Measurements from ENCODE around the gene GLI3.
"Not testable (repeated sequence)": the region's sequence is repeated elsewhere in the genome, so short reads cannot be mapped to it uniquely, and the experiment has no call there.

GLI3 gene

DNA sequence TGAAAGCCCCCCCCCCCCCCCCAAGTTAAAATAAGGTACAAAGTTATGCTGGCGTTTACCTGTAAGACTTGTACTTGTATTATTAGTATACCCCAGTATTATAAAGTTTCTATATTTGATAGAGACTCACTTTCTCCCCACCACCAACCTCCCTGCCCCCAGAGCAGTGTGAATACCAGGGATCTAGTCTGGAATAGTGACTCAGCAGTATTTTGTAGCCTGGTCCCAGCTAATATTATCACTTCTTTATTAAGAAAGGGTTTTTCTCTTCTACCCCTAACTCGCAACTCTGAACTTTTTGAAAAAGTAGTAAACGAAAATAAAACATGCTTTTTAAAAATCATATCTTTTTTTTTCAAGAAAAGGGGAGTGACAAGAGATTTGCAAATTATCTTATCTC, 26.7 kb downstream of the GLI3 start:
- DNase-seq = no peak

DNA sequence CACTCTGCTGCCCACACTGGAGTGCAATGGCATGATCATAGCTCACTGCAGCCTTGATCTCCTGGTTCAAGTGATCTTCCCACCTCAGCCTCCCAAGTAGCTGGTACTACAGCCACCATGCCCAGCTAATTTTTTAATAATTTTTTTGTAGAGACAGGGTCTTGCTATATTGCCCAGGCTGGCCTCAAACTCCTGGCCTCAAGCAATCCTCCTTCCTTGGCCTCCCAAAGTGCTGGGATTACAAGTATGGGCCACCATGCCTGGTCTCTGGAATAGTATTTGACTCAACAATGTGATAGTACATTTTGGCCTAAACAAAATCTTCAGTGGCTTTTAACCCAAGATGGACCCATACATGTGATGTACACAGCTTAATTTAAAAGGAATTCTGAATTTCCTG, 27.9 kb downstream of the GLI3 start:
- not testable (repeated sequence) for DNase-seq

DNA sequence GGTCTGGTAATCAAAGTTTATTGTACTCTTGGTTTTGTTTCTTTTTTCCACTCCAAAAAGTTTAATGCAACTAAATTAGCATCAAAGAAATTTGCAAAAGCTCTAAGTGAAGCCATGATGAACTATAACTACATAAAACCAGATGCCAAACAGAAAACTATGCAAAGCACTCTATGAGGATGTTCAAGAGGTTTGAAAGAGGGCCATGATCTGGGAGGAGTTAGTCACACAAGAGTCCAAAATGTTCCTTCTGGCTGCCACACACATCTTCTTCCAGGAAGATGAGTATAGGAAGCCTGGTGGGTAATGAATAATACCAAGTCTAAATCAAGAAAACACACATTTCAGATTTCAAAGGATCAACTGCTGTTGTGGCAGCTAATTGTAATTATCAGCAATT, 28.4 kb downstream of the GLI3 start:
- no peak for DNase-seq

DNA sequence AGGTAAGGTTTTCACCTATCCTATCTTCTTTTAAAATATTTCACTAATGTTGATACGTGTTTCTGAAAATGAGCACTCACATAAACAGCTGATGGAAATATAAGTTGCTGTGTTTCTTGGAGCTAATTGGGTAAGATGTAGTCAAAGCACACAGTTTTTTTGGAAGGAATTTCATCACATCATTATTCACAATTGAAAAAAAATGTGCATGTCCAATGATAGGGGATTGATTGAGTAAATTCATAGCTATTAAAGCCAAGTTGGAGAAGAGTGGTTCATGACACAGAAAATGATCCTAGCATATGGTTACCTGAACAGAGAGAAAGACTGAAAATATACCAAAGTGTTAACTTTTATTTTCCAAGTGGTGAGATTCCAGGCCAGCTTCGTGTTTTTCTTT, 29.6 kb downstream of the GLI3 start:
- no peak for DNase-seq

DNA sequence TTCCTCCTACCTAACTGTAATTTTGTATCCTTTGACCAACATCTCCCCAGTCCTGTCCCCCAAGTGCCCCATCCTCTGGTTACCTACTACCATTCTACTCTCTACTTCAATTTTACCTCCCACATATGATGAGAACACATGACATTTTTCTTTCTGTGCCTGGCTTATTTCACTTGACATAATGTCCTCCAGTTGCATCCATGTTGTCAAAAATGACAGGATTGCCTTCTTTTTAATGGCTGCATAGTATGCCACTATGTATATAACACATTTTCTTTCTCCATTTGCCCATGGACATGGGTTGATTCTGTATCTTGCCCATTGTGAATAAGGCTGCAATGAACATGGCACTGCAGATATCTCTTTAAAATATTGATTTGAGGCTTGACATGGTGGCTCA, 33.7 kb downstream of the GLI3 start:
- no peak for DNase-seq

DNA sequence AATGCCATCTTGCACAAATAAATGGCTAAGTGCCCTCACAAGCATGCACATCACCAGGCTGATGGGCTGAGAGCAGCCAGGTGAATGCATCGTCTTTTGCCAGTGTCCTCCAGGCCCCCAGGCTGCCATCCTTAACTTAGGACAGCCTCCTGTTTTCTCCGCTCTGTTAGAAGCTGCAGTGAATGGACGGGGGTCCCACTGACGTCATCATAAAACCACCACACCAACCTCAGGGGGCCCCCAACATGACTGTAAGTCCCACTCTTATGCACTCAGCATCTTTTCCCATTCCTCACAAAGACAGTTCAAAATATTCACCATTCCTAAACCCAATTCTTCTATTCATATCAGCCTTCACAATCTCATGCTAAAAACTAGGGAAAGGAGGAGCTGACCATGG, 34.4 kb downstream of the GLI3 start:
- no peak for DNase-seq

DNA sequence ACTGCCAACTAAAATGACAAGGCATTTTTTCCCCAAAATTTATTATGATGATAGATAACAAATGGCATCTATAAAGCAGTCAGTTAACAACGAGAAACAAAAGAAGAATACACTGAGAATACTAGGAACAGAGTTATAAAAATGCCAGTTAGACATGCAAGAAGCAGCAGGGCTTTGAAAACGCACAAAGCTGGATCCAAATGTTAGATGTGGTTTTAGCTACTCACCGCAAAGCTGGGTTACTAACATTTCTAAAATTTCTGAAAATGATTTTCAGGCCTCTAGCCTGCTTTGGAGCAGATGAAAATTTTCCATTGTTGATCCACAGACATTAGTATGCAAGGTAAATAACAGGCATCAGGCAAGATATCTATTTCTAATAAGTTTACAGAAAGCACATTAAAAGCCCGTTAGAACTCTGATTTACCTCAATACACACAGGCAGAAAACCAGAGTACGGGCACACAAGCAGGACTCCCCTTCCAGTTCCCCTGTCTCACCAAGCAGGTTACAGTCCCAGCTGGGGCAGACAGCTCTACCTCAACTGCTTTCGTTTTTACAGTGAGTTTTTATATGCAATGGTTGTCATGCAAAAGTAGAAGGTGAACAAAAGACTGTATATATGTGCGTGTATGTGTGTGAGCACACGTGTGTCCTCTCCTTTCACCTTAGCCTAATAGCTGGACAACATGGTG, 37.9 kb downstream of the GLI3 start:
- no peak for DNase-seq

DNA sequence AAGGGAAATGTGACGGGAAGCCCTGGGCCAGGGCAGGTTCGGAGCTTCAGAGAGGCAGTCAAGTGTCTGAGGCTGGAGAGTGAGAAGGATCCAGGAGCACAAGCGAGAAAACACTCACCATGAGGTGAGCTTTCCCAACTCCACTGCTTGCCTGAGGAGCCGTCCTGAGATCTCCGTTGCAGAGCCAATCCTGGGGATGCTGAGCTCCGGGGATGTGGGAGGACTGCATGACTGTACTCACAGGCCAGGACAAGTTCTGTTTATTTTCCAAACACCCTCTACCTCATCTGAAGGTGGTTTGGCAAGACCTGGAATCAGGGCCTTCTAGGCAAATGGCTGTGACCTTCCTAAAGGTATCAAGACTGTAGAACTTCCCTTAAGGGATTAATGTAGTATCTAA, 38.7 kb downstream of the GLI3 start:
- DNase-seq = no peak

DNA sequence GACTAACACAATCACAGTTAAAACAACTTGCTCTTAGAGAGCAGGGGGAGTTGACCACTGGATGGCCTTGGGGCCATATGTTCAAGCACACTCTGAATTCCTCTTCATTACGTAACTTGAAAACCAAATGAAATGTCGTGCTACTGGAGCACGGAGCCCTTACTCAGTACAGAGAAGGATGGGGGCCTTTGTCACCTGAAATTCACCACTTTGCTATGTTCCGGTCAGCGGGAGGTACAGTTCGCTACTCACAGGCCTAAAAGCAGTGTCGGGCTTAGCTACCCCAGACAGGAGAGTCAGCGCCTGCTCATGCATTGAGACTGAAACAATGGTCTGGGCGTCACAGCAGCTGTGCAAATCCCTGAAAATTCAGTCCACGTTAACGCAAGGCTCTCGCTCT, 39.6 kb downstream of the GLI3 start:
- DNase-seq = no peak

DNA sequence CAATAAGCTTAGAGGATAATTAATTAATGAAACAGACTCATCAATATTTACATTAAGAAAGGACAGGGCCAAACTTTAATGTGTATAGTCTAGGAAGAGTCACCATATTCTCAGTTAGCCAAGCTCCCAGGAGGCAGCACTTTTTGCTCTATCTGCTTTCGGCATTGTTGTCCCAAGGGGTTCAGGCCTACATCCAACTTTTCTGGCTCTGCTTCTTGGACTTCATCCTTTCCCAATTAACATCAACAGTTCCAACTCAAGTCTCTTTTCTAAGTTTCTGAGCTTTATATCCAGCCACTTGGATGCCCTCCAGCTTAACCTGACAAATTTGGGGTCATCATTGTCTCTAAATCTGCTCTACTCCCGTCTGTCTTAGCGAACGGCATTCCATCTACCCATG, 42.8 kb downstream of the GLI3 start:
- DNase-seq = no peak

DNA sequence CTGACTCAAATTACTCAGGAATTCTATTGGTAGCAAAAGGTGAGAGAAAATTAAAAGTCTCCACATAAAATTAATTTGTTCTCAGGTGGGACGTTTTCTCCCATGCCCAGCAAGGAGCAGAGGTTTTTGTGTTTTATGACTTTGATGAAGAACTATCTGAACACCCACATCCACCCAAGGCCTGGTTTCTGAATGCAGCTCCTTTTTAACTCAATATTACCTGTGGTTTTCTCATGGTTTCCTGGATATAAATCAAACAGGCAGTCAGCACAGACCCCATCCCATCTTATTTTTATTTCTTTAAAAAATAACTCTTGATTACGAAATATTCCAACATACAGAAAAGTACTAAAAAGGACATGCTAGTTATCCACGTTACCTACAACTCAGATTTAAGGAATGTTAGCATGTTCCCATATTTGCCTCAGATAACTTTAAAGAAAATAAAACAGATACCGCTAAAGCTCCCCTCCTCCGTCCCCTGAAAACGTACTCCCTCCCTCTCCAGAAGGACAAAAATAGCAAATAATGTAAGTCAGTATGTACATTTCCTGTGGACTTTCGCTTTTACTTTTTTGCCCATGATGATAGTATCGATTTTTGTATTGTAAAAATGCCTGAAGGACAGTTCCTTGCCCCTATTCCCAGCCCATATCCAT, 43.4 kb downstream of the GLI3 start:
- no peak for DNase-seq

DNA sequence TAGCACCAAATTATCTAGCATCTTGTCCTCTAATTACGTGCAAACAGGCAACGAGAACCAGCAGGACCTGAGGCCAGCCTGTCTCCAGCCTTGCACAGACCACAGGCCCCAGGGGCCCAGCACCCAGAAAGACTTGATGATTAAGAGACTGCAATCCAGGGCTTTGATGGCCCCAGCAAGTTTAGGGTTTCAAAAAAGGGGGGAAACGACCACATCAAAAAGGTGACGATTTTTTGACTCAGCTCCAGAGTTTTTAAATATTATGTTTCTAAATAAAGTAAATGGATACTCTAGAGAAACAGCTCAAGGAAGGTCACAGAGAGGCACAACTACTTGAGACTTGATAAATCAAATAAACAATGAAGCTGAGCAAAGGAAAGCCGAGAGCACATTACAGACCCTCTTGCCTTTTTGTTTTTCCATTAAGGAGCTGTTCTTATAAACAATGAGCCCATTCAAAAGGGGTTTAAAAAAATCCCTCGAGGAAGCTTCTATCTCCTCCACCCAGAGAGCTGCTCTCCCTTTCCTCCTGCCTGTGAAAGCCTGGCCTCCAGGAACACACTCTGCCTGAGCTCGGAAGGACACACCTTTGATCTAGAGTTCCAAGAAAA, 44.1 kb downstream of the GLI3 start:
- no peak for DNase-seq

DNA sequence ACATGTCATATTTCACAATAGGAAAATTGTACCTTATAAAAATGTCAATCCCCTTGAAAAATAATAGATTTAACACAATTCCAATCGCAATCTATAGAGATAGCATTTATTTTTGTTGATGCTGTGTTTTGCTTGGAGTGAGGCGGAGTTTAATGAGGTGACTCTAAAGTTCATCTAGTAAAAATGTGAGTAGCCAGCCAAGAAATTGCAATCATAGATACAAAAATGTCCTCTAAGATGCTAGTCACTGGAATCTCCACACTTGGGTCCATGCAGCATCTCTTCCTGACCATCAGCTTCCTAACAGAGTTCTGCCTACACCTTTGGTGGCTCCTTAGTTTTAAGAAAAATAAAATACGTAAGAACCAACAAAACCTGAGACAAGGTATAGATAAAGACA, 44.9 kb downstream of the GLI3 start:
- no peak for DNase-seq

DNA sequence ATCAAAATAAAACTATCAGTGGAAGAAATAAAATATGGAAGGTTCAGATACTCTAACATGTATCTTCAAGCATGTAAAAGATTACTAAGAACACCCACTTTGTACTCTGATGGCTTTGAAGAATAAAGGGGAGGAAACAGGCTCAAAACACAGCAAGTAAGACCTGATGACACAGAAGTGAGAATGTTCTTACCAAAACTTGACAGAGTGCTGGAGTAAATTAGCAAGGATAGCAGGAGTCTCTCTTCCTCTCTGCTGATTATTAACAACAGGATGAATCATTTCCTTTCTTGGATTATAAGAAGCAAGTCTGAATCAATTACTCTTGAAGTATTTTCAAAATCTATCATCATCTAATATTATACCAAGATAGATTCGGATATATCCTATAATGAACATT, 47.5 kb downstream of the GLI3 start:
- no peak for DNase-seq

DNA sequence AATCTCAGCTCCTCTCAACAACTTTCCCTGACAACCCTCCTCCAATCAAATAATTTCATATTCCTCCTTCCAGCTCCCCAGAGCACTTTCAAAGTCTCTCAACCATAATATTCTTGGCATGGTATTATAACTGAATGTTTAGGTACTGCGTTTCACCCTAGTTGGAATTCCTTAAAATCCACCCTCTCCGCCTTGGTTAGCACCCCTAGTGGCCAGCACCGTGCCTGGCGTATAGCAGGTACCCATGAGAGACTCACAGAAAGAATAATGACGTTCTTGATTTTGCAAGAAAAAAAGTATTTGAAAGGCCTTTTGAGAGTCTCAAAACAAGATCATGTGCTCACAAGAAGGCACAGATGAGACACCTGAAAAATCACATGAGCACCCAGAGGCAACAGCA, 50.9 kb downstream of the GLI3 start:
- no peak for DNase-seq

DNA sequence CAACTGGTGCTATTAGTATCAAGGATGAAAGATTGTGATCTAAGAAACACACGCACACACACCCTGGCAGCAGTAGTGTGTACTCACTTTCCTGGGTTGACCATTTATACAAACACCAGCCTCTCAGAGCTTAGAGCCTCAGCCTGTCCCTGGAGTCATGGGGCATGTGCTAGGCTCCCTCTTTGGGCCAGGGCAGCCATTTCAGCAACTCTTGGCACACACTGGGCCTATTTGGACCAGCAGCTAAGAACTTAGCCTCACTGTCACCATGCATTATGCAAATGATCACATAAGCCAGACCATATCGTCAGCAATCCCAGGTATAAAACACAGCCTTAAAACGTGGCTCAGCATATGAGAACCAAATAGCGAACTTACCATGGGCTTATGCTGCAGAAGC, 51.3 kb downstream of the GLI3 start:
- no peak for DNase-seq

DNA sequence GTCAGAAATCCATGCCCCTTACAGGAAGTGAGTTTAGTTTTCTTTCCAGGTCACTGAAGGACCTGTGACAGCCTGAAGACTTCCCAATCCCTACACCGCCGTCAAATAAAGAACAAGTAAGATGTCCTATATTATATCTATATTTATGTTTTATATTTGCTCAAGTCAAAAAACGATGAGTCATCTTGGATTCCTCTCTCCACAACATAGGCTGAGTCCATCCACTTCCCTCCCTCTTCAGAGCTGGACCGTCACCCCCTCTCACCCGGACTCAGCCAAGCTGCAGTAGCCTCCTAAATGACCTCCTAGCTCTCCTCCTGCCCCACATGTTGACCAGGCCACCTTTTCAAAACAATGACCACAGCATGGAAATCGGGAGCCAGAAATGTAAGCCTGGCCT, 53.5 kb downstream of the GLI3 start:
- DNase-seq = no peak

DNA sequence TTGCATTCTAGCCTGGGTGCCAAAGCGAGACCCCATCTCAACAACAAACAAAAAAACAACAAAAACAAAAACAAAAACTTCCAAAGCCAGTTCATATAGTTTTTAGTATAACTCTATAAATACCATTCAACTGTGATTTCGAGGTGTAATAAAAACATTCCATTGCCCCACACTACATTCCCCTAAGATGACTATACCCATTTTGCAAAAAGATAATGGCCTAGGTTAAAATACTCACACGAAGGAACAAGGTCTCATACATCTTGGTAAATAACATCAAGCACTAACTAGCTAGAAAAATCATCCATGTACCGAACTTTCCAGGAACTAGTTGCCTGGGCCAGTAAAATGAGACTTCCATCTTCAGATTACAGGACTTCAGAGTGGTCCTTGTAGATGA, 55.4 kb downstream of the GLI3 start:
- no peak for DNase-seq

DNA sequence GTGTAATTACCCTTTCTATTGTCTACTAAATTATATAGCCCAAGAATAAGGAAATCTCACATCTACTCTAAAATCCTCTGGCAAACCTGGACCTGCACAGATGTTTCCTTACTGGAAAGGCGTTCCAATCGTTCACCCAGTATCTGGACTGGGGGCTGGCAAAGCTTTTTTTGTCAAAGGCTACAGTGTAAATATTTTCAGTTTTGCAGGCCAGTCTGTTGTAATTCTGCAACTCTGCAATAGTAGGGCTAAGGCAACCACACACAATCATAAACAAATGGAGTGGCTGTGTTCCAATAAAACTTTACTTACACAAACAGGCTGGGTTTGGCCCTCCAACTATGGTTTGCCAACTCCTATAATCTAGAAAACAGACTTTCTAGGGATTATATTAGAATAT, 56.2 kb downstream of the GLI3 start:
- DNase-seq = no peak

DNA sequence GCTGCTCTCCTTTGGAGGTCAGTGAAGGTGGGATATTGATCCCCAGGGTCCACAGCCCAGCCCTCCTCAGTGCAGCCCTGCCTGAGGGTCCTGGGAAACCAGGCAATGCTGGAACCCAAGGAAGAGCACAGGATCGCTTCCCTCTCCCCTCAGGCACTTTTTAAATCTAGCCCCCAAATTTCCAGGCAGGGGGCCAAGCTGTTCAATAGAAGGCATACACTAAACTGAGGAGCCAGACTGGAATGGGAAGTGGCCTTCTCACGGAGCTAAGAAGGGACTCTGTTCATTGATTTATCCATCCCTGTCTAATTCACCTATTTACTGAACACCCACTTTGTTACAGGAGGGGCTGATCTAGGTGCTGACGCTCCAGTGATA, 60.3 kb downstream of the GLI3 start:
- no peak for DNase-seq

DNA sequence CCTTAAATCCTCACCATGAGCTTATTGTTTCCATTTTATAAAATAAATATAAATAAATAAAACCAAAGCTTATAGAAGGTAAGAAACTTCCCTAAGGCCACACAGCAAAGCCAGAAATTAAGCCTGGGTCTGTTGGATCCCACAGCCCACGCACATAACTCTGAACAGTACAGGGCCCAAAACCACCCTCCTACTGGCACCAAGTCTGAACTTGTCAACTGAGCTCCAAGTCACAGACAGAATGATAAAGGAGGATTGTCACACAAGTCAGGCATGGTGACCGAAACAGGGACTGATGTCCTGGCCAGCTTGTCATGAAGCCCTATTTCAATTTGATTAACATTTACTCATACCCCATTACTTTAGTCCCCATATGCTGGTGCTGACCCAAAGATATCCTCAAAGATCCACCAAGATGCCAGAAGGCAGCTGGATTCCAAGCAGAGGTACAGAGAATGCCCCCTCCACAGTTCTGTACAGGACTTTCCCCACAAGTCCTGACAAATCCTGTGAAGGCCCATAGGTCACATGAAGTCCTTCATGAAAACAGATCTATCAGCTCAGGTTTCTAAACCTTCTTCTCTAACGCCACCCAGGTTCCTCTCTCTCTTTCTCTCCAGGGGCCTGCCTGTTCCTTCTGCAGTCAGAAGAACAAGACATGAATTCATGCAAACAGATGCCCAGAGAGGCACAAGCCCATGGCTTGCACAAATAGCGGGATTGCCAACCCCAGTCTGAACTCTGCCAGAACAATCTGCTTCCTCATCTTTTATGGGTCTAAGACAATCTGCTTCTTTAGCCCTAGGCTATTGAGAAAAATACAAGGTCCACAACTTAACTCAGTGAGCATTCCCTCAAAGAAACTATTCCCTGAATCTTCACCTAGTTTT, 60.9 kb downstream of the GLI3 start:
- DNase-seq = no peak

DNA sequence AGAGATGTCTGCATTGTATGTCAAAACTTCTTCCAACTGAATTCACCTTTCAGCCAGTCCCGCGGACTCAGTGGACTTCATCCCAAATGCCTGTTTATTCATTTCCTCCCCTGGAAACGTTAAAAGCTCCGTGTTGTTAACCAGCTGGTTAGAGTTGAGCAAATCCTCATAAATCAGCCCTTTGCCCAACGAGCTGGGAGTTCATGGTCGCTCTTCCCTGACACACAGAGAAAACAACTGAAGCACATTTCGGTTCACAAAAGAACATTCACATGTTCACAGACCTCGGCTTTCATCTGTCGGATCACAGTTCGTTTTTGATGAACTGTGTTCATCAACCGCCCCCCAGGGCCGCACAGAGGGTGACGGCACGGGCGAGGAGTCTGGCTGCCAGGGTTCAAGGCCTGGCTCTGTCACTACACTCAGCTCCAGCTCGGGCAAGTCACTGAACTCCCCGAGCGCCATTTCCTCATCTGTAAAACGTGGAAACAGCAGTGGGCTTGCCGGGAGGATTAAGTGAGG, 62.6 kb downstream of the GLI3 start:
- no peak for DNase-seq

DNA sequence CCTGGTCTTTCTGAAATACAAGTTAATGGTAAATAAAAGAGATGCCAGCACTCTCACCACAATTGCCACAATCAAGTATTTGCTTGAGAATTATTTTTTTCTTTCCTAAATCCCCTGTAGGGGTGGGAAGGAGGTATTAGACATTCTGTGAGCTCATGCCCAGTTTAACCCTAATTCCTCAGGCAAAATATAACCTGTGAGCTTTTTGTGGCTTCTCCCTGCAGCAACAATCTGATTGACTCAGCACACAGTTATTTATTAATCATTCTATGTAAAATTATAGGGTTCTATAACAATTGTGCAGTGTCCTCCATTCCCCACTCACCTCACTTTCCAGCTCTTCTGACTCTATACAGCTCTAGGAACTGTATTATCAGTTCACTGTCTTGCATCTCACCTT, 66.3 kb downstream of the GLI3 start:
- no peak for DNase-seq

DNA sequence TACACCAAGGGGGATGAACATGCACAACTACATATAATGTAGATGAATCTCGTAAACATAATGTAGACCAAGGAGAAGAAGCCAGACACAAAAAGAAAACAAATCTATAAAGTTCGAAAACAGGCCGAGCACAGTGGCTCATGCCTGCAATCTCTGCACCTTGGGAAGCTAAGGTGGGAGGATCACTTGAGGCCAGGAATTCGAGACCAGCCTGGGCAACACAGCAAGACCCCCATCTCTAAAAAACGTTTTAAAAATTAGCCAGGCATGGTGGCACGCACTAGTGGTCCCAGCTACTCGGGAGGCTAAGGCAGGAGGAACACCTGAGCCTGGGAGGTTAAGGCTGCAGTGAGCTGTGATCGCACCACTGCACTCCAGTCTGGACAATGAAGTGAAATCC, 68.5 kb downstream of the GLI3 start:
- no peak for DNase-seq
